DMS79 (cell line): ENCODE data around the gene PCBP2.
A peak's percentile ranks its signal among the peaks of the same experiment; 100 is the strongest.

ENCODE experiments used
- DNase-seq: peaks from one replicate; lab custom pipeline; 2025; lab: John Stamatoyannopoulos, UW

PCBP2 gene

GRCh38 chr12:53508534-53509170, 56.8 kb downstream of the PCBP2 start:
- peak; percentile 6 for DNase-seq

GRCh38 chr12:53510181-53510812, 58.4 kb downstream of the PCBP2 start:
- DNase-seq, result no peak

GRCh38 chr12:53513712-53514410, 62.0 kb downstream of the PCBP2 start:
- DNase-seq, result no peak

- no peak for DNase-seq
Observed at GRCh38 chr12:53514628-53515290, 62.9 kb downstream of the PCBP2 start.

GRCh38 chr12:53515291-53515680, 63.4 kb downstream of the PCBP2 start:
- no peak for DNase-seq

GRCh38 chr12:53516758-53517455, 65.0 kb downstream of the PCBP2 start:
- DNase-seq, result no peak

- DNase-seq, result no peak
Observed at GRCh38 chr12:53518381-53518780, 66.5 kb downstream of the PCBP2 start.

GRCh38 chr12:53523131-53523530, 71.2 kb downstream of the PCBP2 start:
- DNase-seq, result no peak

GRCh38 chr12:53524476-53524875, 72.6 kb downstream of the PCBP2 start:
- no peak for DNase-seq

GRCh38 chr12:53530061-53530460, 78.2 kb downstream of the PCBP2 start:
- DNase-seq, result no peak
